T follicular helper cell (primary cell): ENCODE results near the gene TRA2B.

Source experiments
- DNase-seq: peaks from one replicate; pipeline ENCODE4 v3.0.0-alpha.2; 2020; ENCODE audit warnings: low read depth

TRA2B gene

GRCh38 chr3:185950728-185951127, 12.9 kb upstream of the TRA2B start:
- no peak for DNase-seq

GRCh38 chr3:185949515-185949914, 11.7 kb upstream of the TRA2B start:
- no peak for DNase-seq

- DNase-seq, result no peak
Observed at GRCh38 chr3:185948292-185948691, 10.5 kb upstream of the TRA2B start.

GRCh38 chr3:185943760-185944106, 5.9 kb upstream of the TRA2B start:
- no peak for DNase-seq

GRCh38 chr3:185942907-185943759, 5.3 kb upstream of the TRA2B start:
- DNase-seq, result peak; percentile 76

GRCh38 chr3:185942396-185942795, 4.6 kb upstream of the TRA2B start:
- no peak for DNase-seq

GRCh38 chr3:185940951-185941350, 3.1 kb upstream of the TRA2B start:
- no peak for DNase-seq

GRCh38 chr3:185939721-185940120, 1.9 kb upstream of the TRA2B start:
- DNase-seq, result no peak

- peak; percentile 83 for DNase-seq
Observed at GRCh38 chr3:185936814-185937688, 763 bp downstream of the TRA2B start.

GRCh38 chr3:185936273-185936629, 1.6 kb downstream of the TRA2B start:
- no peak for DNase-seq

GRCh38 chr3:185935465-185936272, 2.1 kb downstream of the TRA2B start:
- no peak for DNase-seq

- DNase-seq, result no peak
Observed at GRCh38 chr3:185934767-185935464, 2.9 kb downstream of the TRA2B start.

GRCh38 chr3:185934174-185934557, 3.6 kb downstream of the TRA2B start:
- no peak for DNase-seq

GRCh38 chr3:185933374-185934173, 4.2 kb downstream of the TRA2B start:
- DNase-seq, result no peak

GRCh38 chr3:185931777-185932612, 5.8 kb downstream of the TRA2B start:
- DNase-seq, result no peak

- DNase-seq, result no peak
Observed at GRCh38 chr3:185930393-185931107, 7.3 kb downstream of the TRA2B start.

GRCh38 chr3:185929192-185930151, 8.3 kb downstream of the TRA2B start:
- no peak for DNase-seq

- DNase-seq, result no peak
Observed at GRCh38 chr3:185928496-185928895, 9.3 kb downstream of the TRA2B start.
